ENCODE measurements around the gene FANCB.

The FANCB gene

GRCh38 chrX:14802943-14803710, 69.7 kb downstream of the FANCB start:
- Histone ChIP-seq H3K9me3 (ENCODE audit: control insufficient read depth, insufficient read depth, low read depth, low read length) (no peaks in the 10 kb centered on the region), H3K4me1 (ENCODE audit: control insufficient read depth, insufficient read depth, low read length) (no peaks in the 10 kb centered on the region), H3K27ac (ENCODE audit: extremely low read depth, low read depth, low read length) (no peak overlapping the region), H3K36me3 (ENCODE audit: control insufficient read depth in 2 of 2, insufficient read depth in 1 of 2, low read length in 2 of 2) (no peaks in the 10 kb centered on the region), H3K4me3 (ENCODE audit: low read depth, low read length) (no peak overlapping the region)
- ChIA-PET POLR2A (no interaction called here), CTCF (no interaction called here)
- TF ChIP-seq IKZF3 (tag by site-specific recombination; IDR thresholded peaks at IDR 0.05) (no peak), BCL6B (tag by site-specific recombination; IDR thresholded peaks at IDR 0.05) (no peak), ZFHX2 (tag by site-specific recombination; conservative IDR thresholded peaks at IDR 0.05) (no peak), ZNF560 (tag by site-specific recombination; IDR thresholded peaks at IDR 0.05; ENCODE audit: borderline replicate concordance) (no peak), ZNF155 (tag by site-specific recombination; IDR thresholded peaks at IDR 0.05) (no peak), ZFP41 (tag by site-specific recombination; IDR thresholded peaks at IDR 0.05; ENCODE audit: borderline replicate concordance) (no peak)
- TF ChIP-seq, protein P1, sequence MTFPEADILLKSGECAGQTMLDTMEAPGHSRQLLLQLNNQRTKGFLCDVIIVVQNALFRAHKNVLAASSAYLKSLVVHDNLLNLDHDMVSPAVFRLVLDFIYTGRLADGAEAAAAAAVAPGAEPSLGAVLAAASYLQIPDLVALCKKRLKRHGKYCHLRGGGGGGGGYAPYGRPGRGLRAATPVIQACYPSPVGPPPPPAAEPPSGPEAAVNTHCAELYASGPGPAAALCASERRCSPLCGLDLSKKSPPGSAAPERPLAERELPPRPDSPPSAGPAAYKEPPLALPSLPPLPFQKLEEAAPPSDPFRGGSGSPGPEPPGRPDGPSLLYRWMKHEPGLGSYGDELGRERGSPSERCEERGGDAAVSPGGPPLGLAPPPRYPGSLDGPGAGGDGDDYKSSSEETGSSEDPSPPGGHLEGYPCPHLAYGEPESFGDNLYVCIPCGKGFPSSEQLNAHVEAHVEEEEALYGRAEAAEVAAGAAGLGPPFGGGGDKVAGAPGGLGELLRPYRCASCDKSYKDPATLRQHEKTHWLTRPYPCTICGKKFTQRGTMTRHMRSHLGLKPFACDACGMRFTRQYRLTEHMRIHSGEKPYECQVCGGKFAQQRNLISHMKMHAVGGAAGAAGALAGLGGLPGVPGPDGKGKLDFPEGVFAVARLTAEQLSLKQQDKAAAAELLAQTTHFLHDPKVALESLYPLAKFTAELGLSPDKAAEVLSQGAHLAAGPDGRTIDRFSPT (tag by site-specific recombination; IDR thresholded peaks at IDR 0.05): no peak
- TF ChIP-seq, protein P2, sequence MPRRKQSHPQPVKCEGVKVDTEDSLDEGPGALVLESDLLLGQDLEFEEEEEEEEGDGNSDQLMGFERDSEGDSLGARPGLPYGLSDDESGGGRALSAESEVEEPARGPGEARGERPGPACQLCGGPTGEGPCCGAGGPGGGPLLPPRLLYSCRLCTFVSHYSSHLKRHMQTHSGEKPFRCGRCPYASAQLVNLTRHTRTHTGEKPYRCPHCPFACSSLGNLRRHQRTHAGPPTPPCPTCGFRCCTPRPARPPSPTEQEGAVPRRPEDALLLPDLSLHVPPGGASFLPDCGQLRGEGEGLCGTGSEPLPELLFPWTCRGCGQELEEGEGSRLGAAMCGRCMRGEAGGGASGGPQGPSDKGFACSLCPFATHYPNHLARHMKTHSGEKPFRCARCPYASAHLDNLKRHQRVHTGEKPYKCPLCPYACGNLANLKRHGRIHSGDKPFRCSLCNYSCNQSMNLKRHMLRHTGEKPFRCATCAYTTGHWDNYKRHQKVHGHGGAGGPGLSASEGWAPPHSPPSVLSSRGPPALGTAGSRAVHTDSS (tag by site-specific recombination; IDR thresholded peaks at IDR 0.05): no peak
- TF ChIP-seq, protein P3, sequence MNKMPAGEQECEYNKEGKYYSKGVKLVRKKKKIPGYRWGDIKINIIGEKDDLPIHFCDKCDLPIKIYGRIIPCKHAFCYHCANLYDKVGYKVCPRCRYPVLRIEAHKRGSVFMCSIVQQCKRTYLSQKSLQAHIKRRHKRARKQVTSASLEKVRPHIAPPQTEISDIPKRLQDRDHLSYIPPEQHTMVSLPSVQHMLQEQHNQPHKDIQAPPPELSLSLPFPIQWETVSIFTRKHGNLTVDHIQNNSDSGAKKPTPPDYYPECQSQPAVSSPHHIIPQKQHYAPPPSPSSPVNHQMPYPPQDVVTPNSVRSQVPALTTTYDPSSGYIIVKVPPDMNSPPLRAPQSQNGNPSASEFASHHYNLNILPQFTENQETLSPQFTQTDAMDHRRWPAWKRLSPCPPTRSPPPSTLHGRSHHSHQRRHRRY (tag by site-specific recombination; IDR thresholded peaks at IDR 0.05): no peak

GRCh38 chrX:14801136-14801535, 71.7 kb downstream of the FANCB start:
- Histone ChIP-seq H3K9me3 (ENCODE audit: control insufficient read depth, insufficient read depth, low read depth, low read length) (no peaks in the 10 kb centered on the region), H3K27ac (ENCODE audit: extremely low read depth, low read depth, low read length) (no peak overlapping the region), H3K4me3 (ENCODE audit: low read depth, low read length) (no peak overlapping the region), H3K36me3 (ENCODE audit: control insufficient read depth in 2 of 2, insufficient read depth in 1 of 2, low read length in 2 of 2) (peaks cover 0 to 3% of the 10 kb centered on the region in 2 experiments; a peak in 1 of 3 replicates), H3K4me1 (ENCODE audit: control insufficient read depth, insufficient read depth, low read length) (no peaks in the 10 kb centered on the region)
- ChIA-PET CTCF (no interaction called here), POLR2A (no interaction called here)
- no peak for TF ChIP-seq ZNF843 (tag by site-specific recombination; IDR thresholded peaks at IDR 0.05)
- no peak for TF ChIP-seq ZNF518A (tag by site-specific recombination; conservative IDR thresholded peaks at IDR 0.05; ENCODE audit: low read depth)
- no peak for TF ChIP-seq ZNF175 (tag by site-specific recombination; IDR thresholded peaks at IDR 0.05)
- TF ChIP-seq ZNF426 (tag by site-specific recombination; IDR thresholded peaks at IDR 0.05): no peak
- TF ChIP-seq, protein P4, sequence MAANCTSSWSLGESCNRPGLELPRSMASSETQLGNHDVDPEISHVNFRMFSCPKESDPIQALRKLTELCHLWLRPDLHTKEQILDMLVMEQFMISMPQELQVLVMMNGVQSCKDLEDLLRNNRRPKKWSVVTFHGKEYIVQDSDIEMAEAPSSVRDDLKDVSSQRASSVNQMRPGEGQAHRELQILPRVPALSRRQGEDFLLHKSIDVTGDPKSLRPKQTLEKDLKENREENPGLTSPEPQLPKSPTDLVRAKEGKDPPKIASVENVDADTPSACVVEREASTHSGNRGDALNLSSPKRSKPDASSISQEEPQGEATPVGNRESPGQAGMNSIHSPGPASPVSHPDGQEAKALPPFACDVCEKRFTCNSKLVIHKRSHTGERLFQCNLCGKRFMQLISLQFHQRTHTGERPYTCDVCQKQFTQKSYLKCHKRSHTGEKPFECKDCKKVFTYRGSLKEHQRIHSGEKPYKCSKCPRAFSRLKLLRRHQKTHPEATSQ (tag by site-specific recombination; IDR thresholded peaks at IDR 0.05): no peak
- TF ChIP-seq SP7 (tag by site-specific recombination; IDR thresholded peaks at IDR 0.05): no peak
- no peak for TF ChIP-seq ZNF280C (tag by site-specific recombination; IDR thresholded peaks at IDR 0.05)
- TF ChIP-seq ZXDB (tag by site-specific recombination; IDR thresholded peaks at IDR 0.05): no peak
- no peak for TF ChIP-seq ZNF792 (tag by site-specific recombination; IDR thresholded peaks at IDR 0.05)
- no peak for TF ChIP-seq ZBTB48 (tag by site-specific recombination; IDR thresholded peaks at IDR 0.05)
